ENCODE measurements around the gene NTHL1. TPM values are rescaled to one million over a fixed set of nuclear protein-coding genes. Genes with fewer than 3 reads are reported as not detected.
A peak's percentile ranks its signal among the peaks of the same experiment; 100 is the strongest.

The NTHL1 gene
- total RNA-seq, 2 experiments from 2014 or later = 28.2 to 29.8 TPM

- H3K36me3 Mint-ChIP-seq (ENCODE audit: low read depth) = peaks cover 6% of the 10 kb centered on the region
These were observed 9.2 kb upstream of the NTHL1 start for GRCh38 chr16:2056681-2057407.

GRCh38 chr16:2056077-2056476 lies 8.4 kb upstream of the NTHL1 start:
- intact Hi-C loops (cut with micrococcal nuclease) = no loop called here
- no peak overlapping the region for H3K27ac Mint-ChIP-seq
- H3K4me1 Mint-ChIP-seq (ENCODE audit: low read depth) = no peaks in the 10 kb centered on the region
- DNase-seq (no peak), ATAC-seq (peak; percentile 27)
- ChIA-PET CTCF (interaction anchor here (1.2 to 2.2 kb wide), 3 partner anchors 9 to 34 kb away, joined by 3 to 9 read pairs (median 4); partner anchors contain the start of genes NTHL1 and TSC2), POLR2A (interaction anchor here (0.9 kb wide), 1 partner anchor 17 kb away, joined by 4 read pairs; no protein-coding TSS in a partner anchor)
- H3K27me3 Mint-ChIP-seq = no peaks in the 10 kb centered on the region
- peaks cover 6% of the 10 kb centered on the region for H3K36me3 Mint-ChIP-seq (ENCODE audit: low read depth)
- H3K9me3 Mint-ChIP-seq = no peaks in the 10 kb centered on the region
- TF ChIP-seq CTCF (IDR thresholded peaks at IDR 0.05) = no peak
- no peak overlapping the region for H3K4me3 Mint-ChIP-seq

More at GRCh38 chr16:2056681-2057407, 9.2 kb upstream of the NTHL1 start:
- intact Hi-C loops (cut with micrococcal nuclease) = no loop called here
- no peak overlapping the region for H3K4me3 Mint-ChIP-seq
- no peaks in the 10 kb centered on the region for H3K4me1 Mint-ChIP-seq (ENCODE audit: low read depth)
- TF ChIP-seq CTCF (IDR thresholded peaks at IDR 0.05) = no peak
- H3K9me3 Mint-ChIP-seq = no peaks in the 10 kb centered on the region
- peak; percentile 15 for DNase-seq
- no peak overlapping the region for H3K27ac Mint-ChIP-seq
- ATAC-seq = peak; percentile 47
- ChIA-PET POLR2A (interaction anchor here (0.7 to 0.9 kb wide), 2 partner anchors 17 to 588 kb away, joined by 3 to 4 read pairs; no protein-coding TSS in a partner anchor), CTCF (interaction anchor here (1.2 to 2.2 kb wide), 4 partner anchors 10 to 84 kb away, joined by 3 to 9 read pairs (median 5); partner anchors contain the start of genes NTHL1 and TSC2)
- H3K27me3 Mint-ChIP-seq = no peaks in the 10 kb centered on the region

- CTCF ChIA-PET = interaction anchor here (2.2 kb wide), 1 partner anchor 32 kb away, joined by 9 read pairs; no protein-coding TSS in a partner anchor
- intact Hi-C loops (cut with micrococcal nuclease) = no loop called here
These were observed 7.1 kb upstream of the NTHL1 start for GRCh38 chr16:2054543-2055245.

GRCh38 chr16:2053897-2054296 lies 6.3 kb upstream of the NTHL1 start:
- ATAC-seq (no peak), DNase-seq (no peak)
- Mint-ChIP-seq H3K4me1 (ENCODE audit: low read depth) (peaks cover 7% of the 10 kb centered on the region), H3K27me3 (no peaks in the 10 kb centered on the region), H3K27ac (no peak overlapping the region), H3K9me3 (no peaks in the 10 kb centered on the region), H3K4me3 (no peak overlapping the region), H3K36me3 (ENCODE audit: low read depth) (peaks cover 6% of the 10 kb centered on the region)
- no peak for TF ChIP-seq CTCF (IDR thresholded peaks at IDR 0.05)
- intact Hi-C loops (cut with micrococcal nuclease) = no loop called here
- ChIA-PET CTCF (no interaction called here), POLR2A (interaction anchor here (1.0 kb wide), 1 partner anchor 101 kb away, joined by 3 read pairs; no protein-coding TSS in a partner anchor)

More at GRCh38 chr16:2054543-2055245, 7.1 kb upstream of the NTHL1 start:
- peaks cover 6% of the 10 kb centered on the region for H3K36me3 Mint-ChIP-seq (ENCODE audit: low read depth)
- no peaks in the 10 kb centered on the region for H3K27me3 Mint-ChIP-seq
- DNase-seq = no peak
- H3K27ac Mint-ChIP-seq = no peak overlapping the region
- no peak for ATAC-seq
- POLR2A ChIA-PET = no interaction called here
- peaks cover 3% of the 10 kb centered on the region for H3K4me1 Mint-ChIP-seq (ENCODE audit: low read depth)
- H3K9me3 Mint-ChIP-seq = no peaks in the 10 kb centered on the region
- no peak overlapping the region for H3K4me3 Mint-ChIP-seq
- TF ChIP-seq CTCF (IDR thresholded peaks at IDR 0.05) = no peak
